ENCODE results near the gene PNKD. TPM values are rescaled to one million over a fixed set of nuclear protein-coding genes. Genes with fewer than 3 reads are reported as not detected.

The PNKD gene
- total RNA-seq, 4 donors from 2014 or later: 63.9 to 690 (median 70.4) TPM

GRCh38 chr2:218371983-218372350, 101.6 kb downstream of the PNKD start:
- no peaks in the 10 kb centered on the region for H3K36me3 ChIP-seq
- no peak overlapping the region for H3K4me3 ChIP-seq
- H3K27ac ChIP-seq: no peak overlapping the region
- no peaks in the 10 kb centered on the region for H3K4me1 ChIP-seq
- TF ChIP-seq POLR2A (IDR thresholded peaks at IDR 0.05): no peak
- TF ChIP-seq CTCF (IDR thresholded peaks at IDR 0.05): no peak
- no peak for DNase-seq
- no peaks in the 10 kb centered on the region for H3K27me3 ChIP-seq
- H3K9me3 ChIP-seq: no peaks in the 10 kb centered on the region

GRCh38 chr2:218374795-218375194, 104.5 kb downstream of the PNKD start:
- no peak overlapping the region for H3K27ac ChIP-seq

GRCh38 chr2:218375212-218375611, 104.9 kb downstream of the PNKD start:
- no peak for DNase-seq
- Histone ChIP-seq H3K4me3 (no peak overlapping the region), H3K9me3 (no peaks in the 10 kb centered on the region), H3K4me1 (no peaks in the 10 kb centered on the region), H3K36me3 (no peaks in the 10 kb centered on the region), H3K27ac (no peak overlapping the region), H3K27me3 (no peaks in the 10 kb centered on the region)
- TF ChIP-seq CTCF (IDR thresholded peaks at IDR 0.05) (no peak), POLR2A (IDR thresholded peaks at IDR 0.05) (no peak)

More at GRCh38 chr2:218374795-218375194, 104.5 kb downstream of the PNKD start:
- no peak for DNase-seq
- TF ChIP-seq CTCF (IDR thresholded peaks at IDR 0.05) (no peak), POLR2A (IDR thresholded peaks at IDR 0.05) (no peak)
- no peaks in the 10 kb centered on the region for H3K9me3 ChIP-seq
- H3K4me1 ChIP-seq: no peaks in the 10 kb centered on the region
- no peak overlapping the region for H3K4me3 ChIP-seq
- H3K27me3 ChIP-seq: no peaks in the 10 kb centered on the region
- H3K36me3 ChIP-seq: no peaks in the 10 kb centered on the region

GRCh38 chr2:218378053-218378452, 107.7 kb downstream of the PNKD start:
- Histone ChIP-seq H3K36me3 (no peaks in the 10 kb centered on the region), H3K27me3 (no peaks in the 10 kb centered on the region), H3K27ac (no peak overlapping the region), H3K9me3 (no peaks in the 10 kb centered on the region), H3K4me1 (no peaks in the 10 kb centered on the region), H3K4me3 (no peak overlapping the region)
- TF ChIP-seq POLR2A (IDR thresholded peaks at IDR 0.05) (no peak), CTCF (IDR thresholded peaks at IDR 0.05) (no peak)
- no peak for DNase-seq

- Histone ChIP-seq H3K4me3 (no peak within 1 kb of the TSS), H3K27ac (peak within 1 kb of the TSS in 1 of 4 donors; percentile 30), H3K36me3 (no peaks in the 10 kb centered on the region), H3K27me3 (no peaks in the 10 kb centered on the region), H3K4me1 (no peaks in the 10 kb centered on the region), H3K9me3 (no peaks in the 10 kb centered on the region)
- DNase-seq: no peak
- TF ChIP-seq POLR2A (IDR thresholded peaks at IDR 0.05) (peak in 1 of 2 donors; percentile 8), CTCF (IDR thresholded peaks at IDR 0.05) (no peak)
Observed at GRCh38 chr2:218381916-218382366, 111.6 kb downstream of the PNKD start, which contains the start of gene SLC11A1. SLC11A1 (plus strand) TSS chr2:218382273; CDS start chr2:218382369, 96 bp downstream.

GRCh38 chr2:218382785-218383184, 112.5 kb downstream of the PNKD start:
- H3K27me3 ChIP-seq: no peaks in the 10 kb centered on the region
- no peak overlapping the region for H3K27ac ChIP-seq
- no peak for DNase-seq
- no peak overlapping the region for H3K4me3 ChIP-seq
- H3K9me3 ChIP-seq: no peaks in the 10 kb centered on the region
- H3K4me1 ChIP-seq: peaks cover 0 to 4% (median 0%) of the 10 kb centered on the region in 4 donors
- H3K36me3 ChIP-seq: no peaks in the 10 kb centered on the region
- TF ChIP-seq CTCF (IDR thresholded peaks at IDR 0.05) (no peak), POLR2A (IDR thresholded peaks at IDR 0.05) (no peak)

Measured in Peyer's patch (tissue), 4 donors.